Erythroblast (primary cell): ENCODE measurements around the gene ZNF500.

Source experiments
- GATA1 ChIP-seq: IDR thresholded peaks from 2 replicates; pipeline ENCODE4 v1.6.1; 2011; ENCODE audit warnings: low read depth, mild to moderate bottlenecking, control low read depth, low read length, moderate library complexity
- POLR2A ChIP-seq: IDR thresholded peaks from 2 replicates; pipeline ENCODE4 v1.6.1; 2011; ENCODE audit warnings: mild to moderate bottlenecking, low read length

- no peak for TF ChIP-seq POLR2A
- TF ChIP-seq GATA1 = no peak
Observed at GRCh38 chr16:4706871-4707270, 60.1 kb downstream of the ZNF500 start.
